ENCODE measurements around the gene LDLRAD4. TPM values are rescaled to one million over a fixed set of nuclear protein-coding genes. Genes with fewer than 3 reads are reported as not detected.

The LDLRAD4 gene
- total RNA-seq, 1 experiment from 2014 or later, result 1.7 TPM

DNA sequence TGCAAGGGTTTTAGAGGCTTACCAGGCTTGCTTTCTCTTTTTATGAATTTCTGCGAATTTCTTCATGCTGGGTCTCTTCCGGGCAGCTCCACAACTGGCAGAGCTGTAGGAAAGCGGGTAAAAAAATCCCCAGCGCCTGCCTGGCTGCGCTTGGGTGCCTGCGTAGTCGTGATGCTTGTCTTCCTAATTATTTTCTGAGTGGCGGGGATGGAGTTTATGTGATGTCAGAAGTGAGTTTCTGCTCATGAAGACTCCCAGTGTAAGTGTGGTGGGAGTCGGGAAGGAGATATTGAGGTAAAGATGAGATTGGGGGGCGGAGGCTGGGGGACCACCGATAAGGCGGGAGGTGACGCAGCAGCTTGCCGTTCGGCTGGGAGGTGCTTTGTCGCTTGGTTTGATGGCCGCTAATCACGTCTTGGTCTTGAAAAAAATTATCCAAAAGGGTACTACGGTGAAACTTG, 229.8 kb downstream of the LDLRAD4 start:
- H3K27ac ChIP-seq, result no peak overlapping the region
- no peak overlapping the region for H3K4me2 ChIP-seq
- no peaks in the 10 kb centered on the region for H3K79me2 ChIP-seq (ENCODE audit: low read depth)
- no peaks in the 10 kb centered on the region for H3K36me3 ChIP-seq (ENCODE audit: low read depth)
- H3K4me1 ChIP-seq (replicated peaks; ENCODE audit: insufficient read depth), result no peaks in the 10 kb centered on the region
- ChIA-PET CTCF (no interaction called here), POLR2A (ENCODE audit: unreplicated experiment) (no interaction called here)
- no peak overlapping the region for H3K4me3 ChIP-seq
- H4K20me1 ChIP-seq (ENCODE audit: insufficient read depth), result no peaks in the 10 kb centered on the region
- no peak for TF ChIP-seq EZH2 (IDR thresholded peaks at IDR 0.05; ENCODE audit: low read depth)
- TF ChIP-seq, protein P1, sequence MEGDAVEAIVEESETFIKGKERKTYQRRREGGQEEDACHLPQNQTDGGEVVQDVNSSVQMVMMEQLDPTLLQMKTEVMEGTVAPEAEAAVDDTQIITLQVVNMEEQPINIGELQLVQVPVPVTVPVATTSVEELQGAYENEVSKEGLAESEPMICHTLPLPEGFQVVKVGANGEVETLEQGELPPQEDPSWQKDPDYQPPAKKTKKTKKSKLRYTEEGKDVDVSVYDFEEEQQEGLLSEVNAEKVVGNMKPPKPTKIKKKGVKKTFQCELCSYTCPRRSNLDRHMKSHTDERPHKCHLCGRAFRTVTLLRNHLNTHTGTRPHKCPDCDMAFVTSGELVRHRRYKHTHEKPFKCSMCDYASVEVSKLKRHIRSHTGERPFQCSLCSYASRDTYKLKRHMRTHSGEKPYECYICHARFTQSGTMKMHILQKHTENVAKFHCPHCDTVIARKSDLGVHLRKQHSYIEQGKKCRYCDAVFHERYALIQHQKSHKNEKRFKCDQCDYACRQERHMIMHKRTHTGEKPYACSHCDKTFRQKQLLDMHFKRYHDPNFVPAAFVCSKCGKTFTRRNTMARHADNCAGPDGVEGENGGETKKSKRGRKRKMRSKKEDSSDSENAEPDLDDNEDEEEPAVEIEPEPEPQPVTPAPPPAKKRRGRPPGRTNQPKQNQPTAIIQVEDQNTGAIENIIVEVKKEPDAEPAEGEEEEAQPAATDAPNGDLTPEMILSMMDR (conservative IDR thresholded peaks at IDR 0.05), result no peak
- H3F3A ChIP-seq (ENCODE audit: insufficient read depth, low read depth), result no peaks in the 10 kb centered on the region
- no peaks in the 10 kb centered on the region for H3K9me3 ChIP-seq (ENCODE audit: insufficient read depth, low read depth)
- H2AFZ ChIP-seq, result no peak overlapping the region
- peaks cover 96% of the 10 kb centered on the region for H3K27me3 ChIP-seq (ENCODE audit: insufficient read depth, low read depth)
- BruUV-seq (replicated peaks), result no TSS peak
- intact Hi-C loops (cut with micrococcal nuclease; ENCODE audit: unreplicated experiment), result no loop called here
- no peak for DNase-seq
- H3K9me2 ChIP-seq (ENCODE audit: insufficient read depth), result no peaks in the 10 kb centered on the region

DNA sequence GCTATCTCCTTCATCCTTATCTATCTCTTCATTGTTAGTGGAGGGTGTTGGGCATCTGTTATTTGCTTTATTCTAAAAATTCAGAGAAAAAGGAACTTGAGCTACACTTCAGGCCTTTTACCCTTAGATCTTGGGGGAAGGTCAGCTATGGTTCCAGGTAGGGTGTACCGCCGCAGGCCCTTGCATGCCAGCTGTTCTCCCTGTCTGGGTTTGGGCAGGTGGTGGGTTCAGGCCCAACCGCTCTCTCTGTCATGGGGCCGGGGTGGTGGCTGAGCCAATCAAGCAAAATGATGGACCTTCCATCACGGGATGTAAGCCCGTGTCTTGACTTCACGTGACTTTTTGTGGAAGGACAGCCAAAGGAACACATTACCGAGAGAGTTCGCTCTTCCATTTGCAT, 231.1 kb downstream of the LDLRAD4 start:
- intact Hi-C loops (cut with micrococcal nuclease; ENCODE audit: unreplicated experiment), result no loop called here
- no peak overlapping the region for H3K4me2 ChIP-seq
- H3K27ac ChIP-seq, result no peak overlapping the region
- peaks cover 94% of the 10 kb centered on the region for H3K27me3 ChIP-seq (ENCODE audit: insufficient read depth, low read depth)
- H3K79me2 ChIP-seq (ENCODE audit: low read depth), result no peaks in the 10 kb centered on the region
- POLR2A ChIA-PET (ENCODE audit: unreplicated experiment), result no interaction called here
- TF ChIP-seq EZH2 (IDR thresholded peaks at IDR 0.05; ENCODE audit: low read depth), result no peak
- TF ChIP-seq, protein P1 (conservative IDR thresholded peaks at IDR 0.05), result no peak
- no peak overlapping the region for H2AFZ ChIP-seq
- no peaks in the 10 kb centered on the region for H3K4me1 ChIP-seq (replicated peaks; ENCODE audit: insufficient read depth)
- no peaks in the 10 kb centered on the region for H3K36me3 ChIP-seq (ENCODE audit: low read depth)
- H3K9me3 ChIP-seq (ENCODE audit: insufficient read depth, low read depth), result no peaks in the 10 kb centered on the region
- no TSS peak for BruUV-seq (replicated peaks)
- DNase-seq, result no peak
- H3K4me3 ChIP-seq, result no peak overlapping the region
- no peaks in the 10 kb centered on the region for H4K20me1 ChIP-seq (ENCODE audit: insufficient read depth)
- CTCF ChIA-PET, result interaction anchor here (0.7 kb wide), 1 partner anchor 347 kb away, joined by 5 read pairs; no protein-coding TSS in a partner anchor
- H3K9me2 ChIP-seq (ENCODE audit: insufficient read depth), result no peaks in the 10 kb centered on the region
- H3F3A ChIP-seq (ENCODE audit: insufficient read depth, low read depth), result no peaks in the 10 kb centered on the region

DNA sequence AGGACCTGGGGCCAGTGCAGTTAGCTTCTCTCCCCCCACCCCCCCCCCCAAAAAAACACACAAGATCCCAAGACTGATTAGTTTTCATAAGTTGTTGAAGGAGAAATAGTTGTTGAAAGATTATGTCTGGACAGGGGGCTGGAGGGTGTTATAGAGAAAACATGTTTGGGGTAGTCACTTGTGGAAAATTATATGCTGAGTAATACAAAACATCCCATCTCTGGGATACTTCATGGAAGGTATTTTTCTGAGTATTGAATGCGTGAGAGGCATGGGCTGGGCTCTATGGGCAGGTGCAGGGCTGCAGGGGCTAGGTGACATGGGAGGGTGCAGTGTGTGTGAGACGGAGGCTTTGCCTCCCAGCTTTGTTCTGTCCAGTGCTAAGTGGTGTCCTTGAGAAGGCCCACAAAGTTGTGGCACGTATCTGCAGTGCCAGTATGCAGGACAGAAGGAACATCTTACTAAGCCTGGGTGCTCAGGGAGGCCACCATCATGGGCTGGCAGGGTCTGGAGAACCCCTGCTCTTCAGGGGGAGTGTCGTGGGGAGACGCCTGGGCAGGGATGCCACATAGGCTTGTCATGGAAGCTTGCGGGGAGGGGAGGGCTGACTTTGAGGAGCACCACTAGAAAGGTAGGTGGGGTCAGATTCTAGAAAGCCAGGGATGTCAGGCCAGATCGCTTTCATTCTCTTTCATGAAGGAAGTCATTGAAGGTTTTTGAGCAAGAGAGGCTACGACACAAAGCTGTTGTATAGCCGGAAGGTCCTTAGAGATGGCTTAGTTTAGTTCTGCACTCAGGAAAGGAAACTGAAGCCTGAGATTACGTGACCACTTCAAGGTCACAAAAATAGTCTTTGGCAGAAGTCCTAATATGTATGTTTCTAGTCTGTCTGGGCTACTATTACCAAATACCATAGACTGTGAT, 232.0 kb downstream of the LDLRAD4 start:
- Histone ChIP-seq H3K27me3 (ENCODE audit: insufficient read depth, low read depth) (peaks cover 93% of the 10 kb centered on the region), H4K20me1 (ENCODE audit: insufficient read depth) (no peaks in the 10 kb centered on the region), H3K4me3 (no peak overlapping the region), H3K79me2 (ENCODE audit: low read depth) (no peaks in the 10 kb centered on the region), H2AFZ (no peak overlapping the region), H3K36me3 (ENCODE audit: low read depth) (no peaks in the 10 kb centered on the region), H3K9me3 (ENCODE audit: insufficient read depth, low read depth) (no peaks in the 10 kb centered on the region), H3K4me2 (no peak overlapping the region), H3K9me2 (ENCODE audit: insufficient read depth) (no peaks in the 10 kb centered on the region), H3F3A (ENCODE audit: insufficient read depth, low read depth) (no peaks in the 10 kb centered on the region), H3K27ac (no peak overlapping the region), H3K4me1 (replicated peaks; ENCODE audit: insufficient read depth) (no peaks in the 10 kb centered on the region)
- no TSS peak for BruUV-seq (replicated peaks)
- ChIA-PET POLR2A (ENCODE audit: unreplicated experiment) (no interaction called here), CTCF (interaction anchor here (0.7 kb wide), 1 partner anchor 346 kb away, joined by 5 read pairs; no protein-coding TSS in a partner anchor)
- TF ChIP-seq, protein P1 (conservative IDR thresholded peaks at IDR 0.05), result no peak
- no peak for TF ChIP-seq EZH2 (IDR thresholded peaks at IDR 0.05; ENCODE audit: low read depth)
- intact Hi-C loops (cut with micrococcal nuclease; ENCODE audit: unreplicated experiment), result no loop called here
- DNase-seq, result no peak

Measured in PC-9 (cell line).